ENCODE measurements around the gene SLC18A2. TPM values are rescaled to one million over a fixed set of nuclear protein-coding genes. Genes with fewer than 3 reads are reported as not detected.

SLC18A2 gene
- total and polyA plus RNA-seq, 10 of the 15 experiments (the other 5 are each of a cell fraction or from before 2014, with no cell fraction given) = 0.06 to 1.1 (median 0.25) TPM; not detected in 5

DNA sequence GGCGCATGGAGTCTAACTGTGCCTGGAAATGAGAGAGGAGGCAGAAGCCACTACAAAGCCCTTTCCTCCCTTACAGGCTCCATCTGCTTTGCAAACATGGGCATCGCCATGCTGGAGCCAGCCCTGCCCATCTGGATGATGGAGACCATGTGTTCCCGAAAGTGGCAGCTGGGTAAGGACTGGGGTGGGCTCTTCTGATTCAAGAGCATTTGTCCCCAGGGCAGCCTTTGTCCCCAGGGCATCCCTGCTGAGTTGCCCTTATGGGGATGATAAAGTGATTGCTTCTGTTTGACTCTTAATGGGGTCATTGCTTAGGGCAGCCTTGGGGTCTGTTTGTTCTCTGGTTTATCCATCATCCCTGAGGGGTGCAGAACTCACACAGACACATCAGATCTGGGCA lies 16.8 kb downstream of the SLC18A2 start (continued):
- TF ChIP-seq, protein P1, sequence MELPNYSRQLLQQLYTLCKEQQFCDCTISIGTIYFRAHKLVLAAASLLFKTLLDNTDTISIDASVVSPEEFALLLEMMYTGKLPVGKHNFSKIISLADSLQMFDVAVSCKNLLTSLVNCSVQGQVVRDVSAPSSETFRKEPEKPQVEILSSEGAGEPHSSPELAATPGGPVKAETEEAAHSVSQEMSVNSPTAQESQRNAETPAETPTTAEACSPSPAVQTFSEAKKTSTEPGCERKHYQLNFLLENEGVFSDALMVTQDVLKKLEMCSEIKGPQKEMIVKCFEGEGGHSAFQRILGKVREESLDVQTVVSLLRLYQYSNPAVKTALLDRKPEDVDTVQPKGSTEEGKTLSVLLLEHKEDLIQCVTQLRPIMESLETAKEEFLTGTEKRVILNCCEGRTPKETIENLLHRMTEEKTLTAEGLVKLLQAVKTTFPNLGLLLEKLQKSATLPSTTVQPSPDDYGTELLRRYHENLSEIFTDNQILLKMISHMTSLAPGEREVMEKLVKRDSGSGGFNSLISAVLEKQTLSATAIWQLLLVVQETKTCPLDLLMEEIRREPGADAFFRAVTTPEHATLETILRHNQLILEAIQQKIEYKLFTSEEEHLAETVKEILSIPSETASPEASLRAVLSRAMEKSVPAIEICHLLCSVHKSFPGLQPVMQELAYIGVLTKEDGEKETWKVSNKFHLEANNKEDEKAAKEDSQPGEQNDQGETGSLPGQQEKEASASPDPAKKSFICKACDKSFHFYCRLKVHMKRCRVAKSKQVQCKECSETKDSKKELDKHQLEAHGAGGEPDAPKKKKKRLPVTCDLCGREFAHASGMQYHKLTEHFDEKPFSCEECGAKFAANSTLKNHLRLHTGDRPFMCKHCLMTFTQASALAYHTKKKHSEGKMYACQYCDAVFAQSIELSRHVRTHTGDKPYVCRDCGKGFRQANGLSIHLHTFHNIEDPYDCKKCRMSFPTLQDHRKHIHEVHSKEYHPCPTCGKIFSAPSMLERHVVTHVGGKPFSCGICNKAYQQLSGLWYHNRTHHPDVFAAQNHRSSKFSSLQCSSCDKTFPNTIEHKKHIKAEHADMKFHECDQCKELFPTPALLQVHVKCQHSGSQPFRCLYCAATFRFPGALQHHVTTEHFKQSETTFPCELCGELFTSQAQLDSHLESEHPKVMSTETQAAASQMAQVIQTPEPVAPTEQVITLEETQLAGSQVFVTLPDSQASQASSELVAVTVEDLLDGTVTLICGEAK (IDR thresholded peaks at IDR 0.05; ENCODE audit: borderline replicate concordance) = no peak

GRCh38 chr10:117259279-117259678 lies 18.4 kb downstream of the SLC18A2 start:
- no peak for FAIRE-seq
- no TSS peak for BruUV-seq (replicated peaks)
- no peak for DNase-seq (ENCODE audit: low read depth, low spot score)
- Histone ChIP-seq H3K9ac (ENCODE audit: control insufficient read depth, insufficient read depth, low read length) (no peak overlapping the region), H3K27me3 (replicated peaks in 1 of 2; ENCODE audit: control insufficient read depth in 2 of 2, insufficient read depth in 2 of 2, low read length in 1 of 2) (peaks cover 0 to 3% of the 10 kb centered on the region in 2 experiments; a peak in 1 of 4 replicates), H4K20me1 (ENCODE audit: control insufficient read depth, insufficient read depth) (no peaks in the 10 kb centered on the region), H3K27ac (ENCODE audit: control insufficient read depth, insufficient read depth) (no peak overlapping the region), H2AFZ (ENCODE audit: control insufficient read depth, low read depth, low read length) (no peak overlapping the region), H3K79me2 (ENCODE audit: control insufficient read depth, insufficient read depth, low read length) (no peaks in the 10 kb centered on the region), H3K9me3 (replicated peaks; ENCODE audit: control insufficient read depth, insufficient read depth, low read length) (no peaks in the 10 kb centered on the region), H3K36me3 (ENCODE audit: control insufficient read depth in 2 of 2, insufficient read depth in 2 of 2, low read length in 1 of 2) (no peaks in the 10 kb centered on the region), H3K4me2 (ENCODE audit: control insufficient read depth, insufficient read depth) (no peak overlapping the region), H3K4me1 (ENCODE audit: control insufficient read depth, insufficient read depth, low read length) (no peaks in the 10 kb centered on the region), H3K4me3 (no peak overlapping the region)
- SMC1A ChIA-PET (ENCODE audit: uncharacterized antibody, unreplicated experiment) = interaction anchor here (0.7 kb wide), 1 partner anchor 61 kb away, joined by 4 read pairs; no protein-coding TSS in a partner anchor
- intact Hi-C loops (cut with micrococcal nuclease; ENCODE audit: unreplicated experiment) (no loop called here), in situ Hi-C loops (cut with MboI) (no loop called here)
- CTCF ChIA-PET = interaction anchor here (0.6 to 0.8 kb wide), 2 partner anchors 10 to 1520 kb away, joined by 3 read pairs; no protein-coding TSS in a partner anchor
- POLR2A ChIA-PET = no interaction called here
- TF ChIP-seq NR2C2 (IDR thresholded peaks at IDR 0.05; ENCODE audit: borderline replicate concordance, control insufficient read depth, insufficient read length, low read depth) (no peak), MLLT1 (IDR thresholded peaks at IDR 0.05) (no peak), CBX5 (IDR thresholded peaks at IDR 0.05; ENCODE audit: low read depth) (no peak), CEBPZ (IDR thresholded peaks at IDR 0.05; ENCODE audit: low read depth, low read length) (no peak), BCL3 (IDR thresholded peaks at IDR 0.05; ENCODE audit: borderline replicate concordance, insufficient read depth, low read depth, low read length, poor library complexity, severe bottlenecking) (no peak)
- ATAC-seq = 0 out of 3 replicates have a peak, but pooled peaks have one; percentile 21
- 2% methylated on average over 3 of the region's 3 CpGs for WGBS (ENCODE audit: insufficient coverage, insufficient replicate concordance, low lambda C conversion rate, missing lambda C conversion rate)
- RAD21 ChIA-PET (ENCODE audit: unreplicated experiment) = no interaction called here

All from GM12878 (cell line).